ENCODE measurements around the gene GSDMA.

The GSDMA gene

GRCh38 chr17:40025559-40025958, 62.8 kb downstream of the GSDMA start:
- no peak for DNase-seq

DNA sequence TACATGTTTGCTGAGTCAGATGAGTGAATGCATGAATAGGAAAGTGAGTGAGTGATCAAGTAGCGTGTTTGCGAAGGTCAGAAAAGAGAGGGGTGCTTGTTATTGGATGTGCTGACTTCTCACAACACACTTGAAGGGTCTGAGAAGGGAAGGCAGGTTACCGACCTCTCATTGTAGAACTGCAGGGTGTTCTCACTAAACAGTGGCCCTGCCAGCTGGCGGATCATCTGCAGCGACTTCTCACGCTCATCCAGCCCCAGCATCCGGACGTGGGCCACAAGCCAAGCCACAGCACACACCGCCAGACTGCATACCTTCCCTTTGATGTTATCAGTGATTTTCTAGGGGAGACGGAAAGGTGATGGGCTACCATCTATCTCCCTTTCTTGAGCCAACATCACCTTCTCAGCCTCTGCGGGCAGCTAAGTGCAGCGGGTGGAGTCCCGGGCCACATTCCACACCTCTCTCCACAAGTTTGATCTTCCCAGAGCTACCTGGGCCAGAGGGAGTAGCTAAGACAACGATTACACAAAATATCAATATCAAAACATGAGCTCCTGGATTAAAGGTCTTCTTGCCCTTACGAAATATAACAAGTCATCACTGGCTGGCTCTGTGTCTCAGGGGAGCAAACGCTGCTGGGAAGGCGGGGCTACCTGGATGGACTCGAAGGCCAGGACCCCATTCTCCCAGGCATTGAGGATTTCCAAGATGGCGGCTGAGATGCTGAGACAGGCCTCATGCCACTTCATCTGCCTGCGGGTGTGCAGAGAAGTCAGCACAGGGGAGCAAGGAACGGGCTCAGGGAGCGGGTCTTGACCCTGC, 63.4 kb downstream of the GSDMA start:
- no peak for DNase-seq

DNA sequence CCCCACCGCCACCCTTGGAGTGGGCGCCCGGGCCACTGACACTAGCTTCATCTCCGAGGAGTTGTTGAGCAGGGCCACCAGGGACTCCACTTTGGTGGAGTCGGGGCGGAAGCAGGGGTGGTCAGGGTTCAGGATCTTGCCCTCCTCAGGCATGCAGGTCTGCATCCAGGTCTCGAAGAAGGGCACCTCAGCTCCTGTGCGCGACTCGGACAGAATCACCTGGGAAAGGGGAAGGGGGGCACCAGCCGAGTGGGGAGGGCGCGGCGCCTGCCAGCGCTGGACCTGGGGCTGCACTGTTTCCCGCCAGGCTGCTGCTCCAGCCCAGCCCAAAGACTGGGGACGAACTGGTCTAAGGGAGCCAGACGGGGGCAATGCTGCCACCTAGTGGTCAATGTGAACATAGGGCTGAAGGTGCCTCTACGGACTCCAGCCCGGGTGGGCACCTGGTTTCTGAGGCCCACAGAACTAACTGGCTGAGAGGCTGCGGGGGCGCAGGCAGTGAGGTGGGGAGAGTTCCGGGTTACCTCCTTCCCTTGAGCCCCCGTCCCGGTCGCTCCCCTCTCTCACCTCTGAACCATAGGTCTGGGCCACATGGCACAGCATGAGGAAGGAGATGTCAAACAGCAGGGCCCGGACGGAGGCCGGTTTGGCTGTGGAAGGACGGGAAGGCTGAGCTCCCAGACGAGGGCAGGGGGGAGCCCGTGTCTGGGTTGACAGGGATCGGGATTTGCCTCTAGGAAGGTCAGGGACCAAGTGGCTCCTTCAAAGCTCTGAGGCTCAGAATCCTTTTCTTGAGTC, 64.2 kb downstream of the GSDMA start:
- no peak for DNase-seq

All from NCI-H2081 treated with DMSO at 0.1 percent for 48 hours (cell line).